ENCODE results near the gene TRMT112.

TRMT112 gene

DNA sequence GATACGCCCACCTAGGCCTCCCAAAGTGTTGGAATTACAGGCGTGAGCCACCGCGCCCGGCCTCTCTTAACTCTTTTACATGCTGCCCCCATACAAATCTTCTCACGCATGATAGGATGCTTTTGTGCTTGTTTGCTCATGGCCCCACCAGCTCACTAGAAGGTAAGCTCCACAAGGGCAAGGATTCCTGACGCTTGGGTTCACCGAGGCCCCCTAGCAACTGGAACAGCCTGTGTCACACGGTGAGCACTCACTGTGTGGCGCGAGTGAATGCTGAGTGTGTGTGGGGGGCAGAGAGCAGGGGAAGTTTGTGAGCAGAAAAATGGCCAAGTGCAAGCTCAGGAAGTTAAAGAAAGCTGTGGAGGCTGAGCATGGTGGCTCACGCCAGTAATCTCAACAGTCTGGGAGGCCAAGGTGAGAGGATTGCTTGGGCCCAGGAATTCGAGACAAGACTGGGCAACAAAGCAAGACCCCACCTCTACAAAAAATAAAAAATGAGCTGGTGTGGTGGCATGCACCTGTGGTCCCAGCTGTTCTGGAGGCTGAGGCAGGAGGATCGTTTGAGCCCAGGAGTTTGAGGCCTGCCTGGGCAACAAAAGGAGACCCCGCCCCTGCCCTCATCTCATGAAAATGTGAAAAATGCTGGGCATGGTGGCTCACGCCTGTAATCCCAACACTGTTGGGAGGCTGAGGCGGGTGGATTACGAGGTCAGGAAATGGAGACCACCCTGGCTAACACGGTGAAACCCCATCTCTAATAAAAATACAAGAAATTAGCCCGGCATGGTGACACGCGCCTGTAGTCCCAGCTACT lies 35.2 kb downstream of the TRMT112 start:
- in situ Hi-C loops (cut with MboI; ENCODE audit: low sequenced_read_pairs), result no loop called here

DNA sequence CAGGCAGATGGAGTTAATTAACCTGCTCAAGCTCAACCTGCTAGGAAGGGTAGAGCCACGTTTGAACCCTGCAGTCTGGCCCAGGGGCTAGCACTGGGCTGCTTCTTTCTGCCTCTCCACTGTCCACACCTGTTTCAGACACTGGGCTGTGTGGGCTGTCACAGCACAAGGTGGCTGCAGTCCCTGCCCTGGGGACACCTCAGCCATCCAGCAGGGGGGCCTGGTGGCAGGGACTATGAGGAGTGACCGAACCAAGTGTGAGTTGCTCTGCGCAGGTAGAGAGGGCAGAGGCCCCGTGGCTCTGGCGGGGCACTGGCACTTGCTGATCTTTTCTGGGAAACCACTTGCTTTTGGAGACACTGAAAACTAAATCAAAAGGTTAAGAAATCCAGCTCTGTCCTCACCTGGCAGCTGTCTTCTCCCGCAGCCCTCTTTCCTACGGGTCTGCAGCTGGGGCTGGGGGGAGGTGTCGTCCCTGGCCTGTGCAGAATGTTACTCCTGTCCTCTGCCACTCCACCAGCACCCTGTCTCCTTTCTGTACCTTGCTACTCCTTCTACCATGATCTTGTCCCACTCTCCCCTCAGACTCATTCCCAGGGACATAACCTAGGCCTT lies 38.7 kb downstream of the TRMT112 start:
- in situ Hi-C loops (cut with MboI; ENCODE audit: low sequenced_read_pairs), result no loop called here

GRCh38 chr11:64276653-64277431 lies 40.5 kb downstream of the TRMT112 start:
- in situ Hi-C loops (cut with MboI; ENCODE audit: low sequenced_read_pairs), result no loop called here

- in situ Hi-C loops (cut with MboI; ENCODE audit: low sequenced_read_pairs), result no loop called here
Observed at GRCh38 chr11:64275841-64276240, 41.5 kb downstream of the TRMT112 start.

DNA sequence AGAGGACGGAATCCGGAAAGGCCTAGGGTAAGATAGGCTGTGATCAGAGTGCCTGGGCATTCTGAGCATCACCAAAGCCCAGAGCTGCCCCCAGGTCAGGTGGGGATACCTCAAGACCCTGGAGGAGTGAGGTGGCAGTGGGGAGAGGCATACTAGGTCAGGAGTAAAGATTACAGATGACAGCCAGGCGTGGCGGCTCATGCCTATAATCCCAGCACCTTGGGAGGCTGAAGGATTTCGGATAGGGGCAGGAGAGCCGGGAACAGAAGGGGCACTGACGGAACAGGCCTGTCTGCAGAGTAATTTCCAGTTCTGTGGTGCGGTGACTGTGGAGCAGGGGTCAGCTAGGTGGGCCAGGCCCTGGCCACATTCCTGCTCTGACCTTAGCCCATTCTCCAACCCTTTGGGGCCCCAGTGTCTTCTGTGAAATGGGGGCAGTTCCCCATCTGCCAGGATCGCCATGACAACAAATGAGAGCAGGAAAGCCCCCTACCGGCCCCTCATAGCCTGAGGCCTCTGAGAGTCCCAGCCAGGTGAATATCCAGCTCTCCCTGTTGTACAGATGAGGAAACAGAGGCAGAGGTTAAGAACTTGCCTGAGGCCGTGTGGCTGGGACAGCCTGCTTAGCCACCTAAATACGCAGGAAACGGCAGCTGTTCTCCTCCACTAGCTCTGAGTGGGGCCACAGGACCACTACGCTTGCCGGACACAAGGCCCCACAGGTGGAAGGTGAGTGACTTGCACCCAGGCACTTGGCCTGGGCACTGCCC lies 42.1 kb downstream of the TRMT112 start:
- in situ Hi-C loops (cut with MboI; ENCODE audit: low sequenced_read_pairs), result no loop called here

DNA sequence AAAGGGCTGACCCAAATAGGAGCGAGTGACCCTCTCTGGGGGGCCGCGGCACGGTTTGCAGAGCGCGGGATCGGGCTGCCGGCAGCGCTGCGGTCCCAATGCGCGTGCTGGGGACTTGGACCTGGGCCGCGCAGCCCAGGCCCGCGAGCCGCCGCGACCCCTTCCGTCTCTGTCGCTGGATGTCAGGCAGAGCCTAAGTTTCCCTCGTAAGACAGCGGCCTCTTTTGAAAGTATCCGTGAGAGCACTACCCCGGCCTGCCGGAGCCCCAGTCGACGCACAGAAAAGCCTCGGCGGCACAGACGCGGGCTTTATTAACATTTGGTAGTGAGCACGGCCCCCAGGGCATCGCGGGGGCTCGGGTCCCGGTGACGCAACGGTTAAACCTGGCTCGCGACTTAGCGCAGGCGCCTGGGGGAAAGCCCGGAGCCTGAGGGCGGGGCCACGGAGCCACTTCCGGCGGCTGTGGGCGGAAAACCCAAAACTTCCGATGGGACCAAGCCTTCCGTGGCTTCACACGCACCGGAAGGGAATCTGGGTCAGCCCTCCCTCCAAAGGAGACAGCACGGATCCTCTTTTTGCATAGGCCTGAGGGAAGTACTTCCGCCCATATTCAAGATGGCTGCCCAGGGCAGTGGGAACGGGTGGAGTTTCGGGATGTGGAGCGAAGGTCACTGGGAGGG lies 47.7 kb downstream of the TRMT112 start:
- in situ Hi-C loops (cut with MboI; ENCODE audit: low sequenced_read_pairs), result no loop called here

GRCh38 chr11:64268893-64269539 lies 48.3 kb downstream of the TRMT112 start:
- in situ Hi-C loops (cut with MboI; ENCODE audit: low sequenced_read_pairs), result no loop called here

DNA sequence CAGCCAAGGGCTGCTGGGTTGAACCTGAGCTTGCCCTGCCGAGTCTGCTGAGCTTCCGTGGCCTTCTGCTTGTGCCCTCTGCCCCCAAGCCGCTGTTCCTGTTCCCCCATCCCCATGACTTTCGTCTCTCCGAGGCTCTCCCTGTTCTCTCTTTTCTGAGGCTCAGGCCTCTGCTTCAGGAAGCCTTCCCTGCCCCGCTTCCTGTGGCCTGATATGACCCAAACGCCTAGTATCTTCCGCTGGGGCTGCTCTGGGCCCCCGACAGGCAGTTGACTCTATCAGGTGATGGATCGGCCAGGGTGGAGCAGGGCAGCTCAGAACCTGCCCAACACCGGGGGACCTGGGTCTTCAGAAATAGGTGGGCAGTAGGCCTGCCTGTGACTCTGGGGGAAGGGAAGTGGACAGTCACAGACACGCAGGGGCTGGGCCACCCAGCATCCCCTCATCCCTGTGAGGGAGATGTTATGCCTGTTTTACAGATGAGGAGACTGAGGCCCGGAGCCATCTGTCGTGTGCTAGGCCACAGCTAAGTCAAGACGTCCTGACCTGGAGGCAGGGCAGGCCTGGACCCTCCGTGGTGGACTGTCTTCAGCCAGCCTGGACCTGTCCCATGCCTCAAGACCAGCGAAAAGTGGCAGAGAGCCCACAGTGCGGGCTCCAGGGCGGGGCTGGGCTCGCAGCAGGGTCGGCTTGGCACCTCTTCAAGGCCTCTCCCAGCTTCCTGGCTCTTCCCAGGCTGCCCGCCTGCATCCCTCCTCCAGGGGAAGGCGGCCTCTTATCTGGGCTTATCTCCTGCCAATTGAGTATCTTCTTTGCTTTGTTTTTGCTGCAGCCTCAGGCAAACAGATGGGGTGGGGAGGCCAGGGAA lies 49.1 kb downstream of the TRMT112 start:
- in situ Hi-C loops (cut with MboI; ENCODE audit: low sequenced_read_pairs), result no loop called here

- in situ Hi-C loops (cut with MboI; ENCODE audit: low sequenced_read_pairs), result no loop called here
Observed at GRCh38 chr11:64267207-64267945, 50.0 kb downstream of the TRMT112 start.

Measured in HL-60/S4 treated with retinoic acid at 250 ng/mL for 4 days and 3 days (cell line).